ENCODE results near the gene TMEM203. TPM values are rescaled to one million over a fixed set of nuclear protein-coding genes. Genes with fewer than 3 reads are reported as not detected.

Gene TMEM203
- total RNA-seq, 1 donor = 40.2 TPM

- no peak overlapping the region for H3K4me3 ChIP-seq (ENCODE audit: low read depth, low read length)
- no peak for TF ChIP-seq CTCF (IDR thresholded peaks at IDR 0.05; ENCODE audit: insufficient read depth, low read depth, low read length)
- DNase-seq (ENCODE audit: low read depth) = no peak
These were observed 8.0 kb upstream of the TMEM203 start for GRCh38 chr9:137213160-137214060.

- DNase-seq (ENCODE audit: low read depth) = no peak
- no peak overlapping the region for H3K4me3 ChIP-seq (ENCODE audit: low read depth, low read length)
- no peak for TF ChIP-seq CTCF (IDR thresholded peaks at IDR 0.05; ENCODE audit: insufficient read depth, low read depth, low read length)
These were observed 7.1 kb upstream of the TMEM203 start for GRCh38 chr9:137212520-137212919.

- no peak for TF ChIP-seq CTCF (IDR thresholded peaks at IDR 0.05; ENCODE audit: insufficient read depth, low read depth, low read length)
- no peak for DNase-seq (ENCODE audit: low read depth)
- H3K4me3 ChIP-seq (ENCODE audit: low read depth, low read length) = no peak overlapping the region
These were observed 6.1 kb upstream of the TMEM203 start for GRCh38 chr9:137211532-137211931.

- peak overlapping the region; percentile 96 for H3K4me3 ChIP-seq (ENCODE audit: low read depth, low read length)
- TF ChIP-seq CTCF (IDR thresholded peaks at IDR 0.05; ENCODE audit: insufficient read depth, low read depth, low read length) = no peak
- no peak for DNase-seq (ENCODE audit: low read depth)
These were observed 1.2 kb upstream of the TMEM203 start for GRCh38 chr9:137206602-137207001.

- H3K4me3 ChIP-seq (ENCODE audit: low read depth, low read length) = peak overlapping the region; percentile 96
- DNase-seq (ENCODE audit: low read depth) = no peak
- no peak for TF ChIP-seq CTCF (IDR thresholded peaks at IDR 0.05; ENCODE audit: insufficient read depth, low read depth, low read length)
These were observed 720 bp downstream of the TMEM203 start for GRCh38 chr9:137204731-137205125.

GRCh38 chr9:137202966-137203365 is 2.5 kb downstream of the TMEM203 start:
- no peak for TF ChIP-seq CTCF (IDR thresholded peaks at IDR 0.05; ENCODE audit: insufficient read depth, low read depth, low read length)
- H3K4me3 ChIP-seq (ENCODE audit: low read depth, low read length) = no peak overlapping the region
- no peak for DNase-seq (ENCODE audit: low read depth)
